PC-3 (cell line): ENCODE data around the gene PLD1. TPM values are rescaled to one million over a fixed set of nuclear protein-coding genes. Genes with fewer than 3 reads are reported as not detected.

Experiments used
- ATAC-seq: fragments of 200-7000 bp; cut with Tn5 transposase; 2 replicates; pipeline ENCODE4 v1.9.1; 2020; ENCODE audit warnings: mild to moderate bottlenecking, moderate library complexity
- BruUV-seq: library from RNA; stranded (reverse); fragments of 400-500 nt; replicated peaks from 2 replicates; lab custom pipeline; 2021; lab: Mats Ljungman, UMichigan
- CTCF ChIA-PET: fragments of 300-600 bp; sonication (Branson Sonifier 250); formaldehyde crosslinking; loops from one replicate; lab custom pipeline; 2022; ENCODE audit warnings: antibody characterized with exemption; lab: Charles Lee
- POLR2A ChIA-PET: fragments of 300-600 bp; sonication (Branson Sonifier 250); formaldehyde crosslinking; loops from one replicate; lab custom pipeline; 2022; ENCODE audit warnings: antibody characterized with exemption; ENCODE audit not compliant: unreplicated experiment; lab: Charles Lee
- DNase-seq: peaks from one replicate; pipeline ENCODE4 v3.0.0-alpha.2; 2015
- H2AFZ ChIP-seq: fragments of 300-600 bp; sonication (generic); 2 replicates; pipeline ENCODE4 v1.6.0; 2016; ENCODE audit warnings: antibody characterized with exemption, low read length
- H3F3A ChIP-seq: fragments of 300-600 bp; sonication (generic); one replicate; pipeline ENCODE4 v1.6.0; 2017; ENCODE audit warnings: antibody characterized with exemption, low read length, control low read depth, mild to moderate bottlenecking; ENCODE audit not compliant: unreplicated experiment
- H3K27ac ChIP-seq: fragments of 300-600 bp; sonication (generic); 2 replicates; pipeline ENCODE4 v1.5.1; 2016; ENCODE audit warnings: mild to moderate bottlenecking, low read length
- H3K27me3 ChIP-seq: fragments of 300-600 bp; sonication (generic); 2 replicates; pipeline ENCODE4 v1.6.1; 2016; ENCODE audit warnings: low read length, mixed read lengths
- H3K36me3 ChIP-seq: fragments of 300-600 bp; sonication (generic); 2 replicates; pipeline ENCODE4 v1.6.1; 2016; ENCODE audit warnings: low read depth, mixed run types, low read length, mixed read lengths
- H3K4me1 ChIP-seq: fragments of 300-600 bp; sonication (generic); 2 replicates; pipeline ENCODE4 v1.5.1; 2016; ENCODE audit warnings: low read length; ENCODE audit not compliant: insufficient read depth
- H3K4me2 ChIP-seq: fragments of 300-600 bp; sonication (generic); 2 replicates; pipeline ENCODE4 v1.6.0; 2016; ENCODE audit warnings: low read length
- H3K4me3 ChIP-seq: fragments of 300-600 bp; sonication (generic); 2 replicates; pipeline ENCODE4 v1.5.1; 2016; ENCODE audit warnings: mild to moderate bottlenecking, low read length, mixed read lengths
- H3K79me2 ChIP-seq: fragments of 300-600 bp; sonication (generic); 2 replicates; pipeline ENCODE4 v1.6.1; 2017; ENCODE audit warnings: low read length, mixed read lengths
- H3K9ac ChIP-seq: fragments of 300-600 bp; sonication (generic); 2 replicates; pipeline ENCODE4 v1.6.0; 2016; ENCODE audit warnings: mild to moderate bottlenecking, low read length
- H3K9me2 ChIP-seq: fragments of 300-600 bp; sonication (generic); replicated peaks from 2 replicates; pipeline ENCODE4 v1.6.1; 2016; ENCODE audit warnings: mixed run types, low read length, mixed read lengths
- H3K9me3 ChIP-seq: fragments of 300-600 bp; sonication (generic); 2 replicates; pipeline ENCODE4 v1.6.1; 2016; ENCODE audit warnings: low read length, mixed read lengths
- H4K20me1 ChIP-seq: fragments of 300-600 bp; sonication (generic); 2 replicates; pipeline ENCODE4 v1.6.1; 2016; ENCODE audit warnings: low read length, mixed read lengths
- EZH2 ChIP-seq: fragments of 300-600 bp; sonication (generic); IDR thresholded peaks from one replicate; pipeline ENCODE4 v1.6.1; 2017; ENCODE audit warnings: antibody characterized with exemption, mild to moderate bottlenecking, low read length; ENCODE audit not compliant: unreplicated experiment
- EZH2phosphoT487 ChIP-seq: fragments of 300-600 bp; sonication (generic); IDR thresholded peaks from 2 replicates; pipeline ENCODE4 v1.6.1; 2018; ENCODE audit warnings: mild to moderate bottlenecking, antibody characterized with exemption, low read length, borderline replicate concordance
- intact Hi-C: fragments of 100-400 bp; cut with micrococcal nuclease; formaldehyde crosslinking; loops from 2 replicates; pipeline ENCODE4 v1.9.0; 2023
- total RNA-seq: library from RNA; depleted of rRNA; stranded (reverse); fragments of >200 nt; gene quantifications from 2 replicates; pipeline ENCODE4 v1.2.3, GENCODE V29; 2014
- TF ChIP-seq, protein P1 (sequence below): fragments of 300-600 bp; sonication (generic); conservative IDR thresholded peaks from 2 replicates; pipeline ENCODE4 v1.5.1; 2017; ENCODE audit warnings: antibody characterized with exemption, low read depth, mild to moderate bottlenecking, low read length

The PLD1 gene
- total RNA-seq, 1 experiment from 2014 or later: 7.3 TPM

DNA sequence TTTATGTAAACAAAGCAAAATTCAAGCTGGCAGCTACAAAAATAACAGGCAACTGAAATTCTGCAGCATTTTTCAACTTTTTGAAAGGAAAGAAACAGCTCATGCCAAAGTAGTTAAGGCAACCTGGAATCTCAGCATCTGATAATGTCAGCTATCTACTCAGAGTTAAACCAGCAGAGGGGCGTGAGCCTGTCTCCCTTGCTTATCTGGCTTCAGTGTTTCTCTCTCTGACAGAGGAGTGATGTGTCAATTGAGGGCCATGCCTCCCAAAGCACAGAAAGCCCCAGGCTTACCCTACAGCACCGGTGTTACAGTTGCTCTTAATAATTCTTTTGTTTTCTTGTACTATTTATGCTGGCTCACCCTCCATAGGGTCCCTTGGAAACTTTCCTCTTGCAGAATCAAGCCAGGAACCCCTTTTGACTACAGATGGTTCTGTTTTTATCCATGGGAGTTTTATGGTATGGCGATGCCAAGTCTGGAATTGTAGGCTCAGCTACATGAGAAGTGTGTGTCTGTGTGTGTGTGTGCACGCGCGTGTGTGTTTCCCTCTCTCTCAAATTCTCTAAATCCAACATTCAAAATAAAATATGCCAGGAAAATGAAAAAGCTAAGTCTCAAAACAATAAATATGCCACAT lies 40.2 kb upstream of the PLD1 start:
- ATAC-seq: no peak
- Histone ChIP-seq H3K4me3 (no peak overlapping the region), H3K9me2 (no peaks in the 10 kb centered on the region), H3K9ac (no peak overlapping the region), H3K4me1 (peaks cover 5% of the 10 kb centered on the region; the same call in 1 of the 2 replicates), H3K36me3 (peaks cover 10% of the 10 kb centered on the region; the same call in 1 of the 2 replicates), H3K9me3 (peaks cover 19% of the 10 kb centered on the region), H3F3A (no peaks in the 10 kb centered on the region), H2AFZ (no peak overlapping the region), H3K27ac (no peak overlapping the region), H3K79me2 (no peaks in the 10 kb centered on the region), H3K27me3 (no peaks in the 10 kb centered on the region), H4K20me1 (no peaks in the 10 kb centered on the region), H3K4me2 (no peak overlapping the region)
- POLR2A ChIA-PET: interaction anchor here (0.5 kb wide), 1 partner anchor 98 kb away, joined by 4 read pairs; no protein-coding TSS in a partner anchor
- CTCF ChIA-PET: no interaction called here
- intact Hi-C loops: no loop called here
- TF ChIP-seq, protein P1, sequence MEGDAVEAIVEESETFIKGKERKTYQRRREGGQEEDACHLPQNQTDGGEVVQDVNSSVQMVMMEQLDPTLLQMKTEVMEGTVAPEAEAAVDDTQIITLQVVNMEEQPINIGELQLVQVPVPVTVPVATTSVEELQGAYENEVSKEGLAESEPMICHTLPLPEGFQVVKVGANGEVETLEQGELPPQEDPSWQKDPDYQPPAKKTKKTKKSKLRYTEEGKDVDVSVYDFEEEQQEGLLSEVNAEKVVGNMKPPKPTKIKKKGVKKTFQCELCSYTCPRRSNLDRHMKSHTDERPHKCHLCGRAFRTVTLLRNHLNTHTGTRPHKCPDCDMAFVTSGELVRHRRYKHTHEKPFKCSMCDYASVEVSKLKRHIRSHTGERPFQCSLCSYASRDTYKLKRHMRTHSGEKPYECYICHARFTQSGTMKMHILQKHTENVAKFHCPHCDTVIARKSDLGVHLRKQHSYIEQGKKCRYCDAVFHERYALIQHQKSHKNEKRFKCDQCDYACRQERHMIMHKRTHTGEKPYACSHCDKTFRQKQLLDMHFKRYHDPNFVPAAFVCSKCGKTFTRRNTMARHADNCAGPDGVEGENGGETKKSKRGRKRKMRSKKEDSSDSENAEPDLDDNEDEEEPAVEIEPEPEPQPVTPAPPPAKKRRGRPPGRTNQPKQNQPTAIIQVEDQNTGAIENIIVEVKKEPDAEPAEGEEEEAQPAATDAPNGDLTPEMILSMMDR: no peak
- no peak for TF ChIP-seq EZH2phosphoT487
- no peak for DNase-seq
- BruUV-seq: no TSS peak

DNA sequence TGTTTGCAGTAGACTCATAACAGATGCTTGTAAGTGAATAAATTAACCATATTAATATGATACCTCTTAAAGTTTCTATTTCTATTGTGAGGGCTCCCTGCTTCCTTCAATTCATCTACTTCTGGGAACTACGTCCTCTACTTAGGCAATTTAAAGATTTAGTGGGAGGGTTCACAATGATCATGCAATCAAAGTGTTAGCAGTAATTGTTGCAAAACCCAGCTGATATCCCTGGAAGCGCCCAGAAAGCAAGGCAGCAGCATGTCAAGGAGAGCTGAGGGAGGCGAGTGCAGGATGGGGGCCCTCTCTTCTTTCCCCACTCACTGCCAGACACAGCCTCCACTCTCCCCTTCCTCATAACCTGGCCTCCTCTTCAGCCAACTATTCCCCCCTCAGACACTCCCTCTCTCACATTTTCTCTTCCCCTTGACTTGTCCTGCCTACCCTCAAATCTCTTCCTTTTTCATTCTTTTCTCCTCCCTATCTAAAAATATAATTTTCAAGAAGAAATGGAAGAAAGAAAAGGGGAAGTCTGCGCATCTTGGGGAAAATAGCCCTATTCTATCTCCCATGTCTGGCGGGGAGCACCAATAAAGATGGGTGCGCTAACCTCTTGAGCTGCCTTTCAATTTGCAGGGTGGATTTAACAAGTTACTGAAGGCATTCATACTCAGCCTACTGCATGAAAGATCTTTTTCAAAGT lies 39.5 kb upstream of the PLD1 start:
- Histone ChIP-seq H3K27ac (no peak overlapping the region), H4K20me1 (no peaks in the 10 kb centered on the region), H3K27me3 (no peaks in the 10 kb centered on the region), H3K9ac (no peak overlapping the region), H3K4me1 (peaks cover 8% of the 10 kb centered on the region; the same call in 1 of the 2 replicates), H3K4me3 (no peak overlapping the region), H3F3A (no peaks in the 10 kb centered on the region), H3K9me2 (no peaks in the 10 kb centered on the region), H3K36me3 (0 out of 2 replicates have a peak, but pooled peaks cover 6% of the 10 kb centered on the region), H3K4me2 (no peak overlapping the region), H3K9me3 (peaks cover 13% of the 10 kb centered on the region), H3K79me2 (no peaks in the 10 kb centered on the region), H2AFZ (no peak overlapping the region)
- TF ChIP-seq, protein P1: no peak
- TF ChIP-seq EZH2phosphoT487: no peak
- no peak for TF ChIP-seq EZH2
- ChIA-PET POLR2A (interaction anchor here (0.5 kb wide), 1 partner anchor 99 kb away, joined by 4 read pairs; no protein-coding TSS in a partner anchor), CTCF (no interaction called here)
- intact Hi-C loops: no loop called here
- ATAC-seq: no peak
- no TSS peak for BruUV-seq
- DNase-seq: no peak
